ENCODE measurements around the gene ASTN2. TPM values are rescaled to one million over a fixed set of nuclear protein-coding genes. Genes with fewer than 3 reads are reported as not detected.
"Not testable (repeated sequence)": the region's sequence is repeated elsewhere in the genome, so short reads cannot be mapped to it uniquely, and the experiment has no call there.

ASTN2 gene
- polyA plus RNA-seq, 1 donor, result 4.2 TPM

DNA sequence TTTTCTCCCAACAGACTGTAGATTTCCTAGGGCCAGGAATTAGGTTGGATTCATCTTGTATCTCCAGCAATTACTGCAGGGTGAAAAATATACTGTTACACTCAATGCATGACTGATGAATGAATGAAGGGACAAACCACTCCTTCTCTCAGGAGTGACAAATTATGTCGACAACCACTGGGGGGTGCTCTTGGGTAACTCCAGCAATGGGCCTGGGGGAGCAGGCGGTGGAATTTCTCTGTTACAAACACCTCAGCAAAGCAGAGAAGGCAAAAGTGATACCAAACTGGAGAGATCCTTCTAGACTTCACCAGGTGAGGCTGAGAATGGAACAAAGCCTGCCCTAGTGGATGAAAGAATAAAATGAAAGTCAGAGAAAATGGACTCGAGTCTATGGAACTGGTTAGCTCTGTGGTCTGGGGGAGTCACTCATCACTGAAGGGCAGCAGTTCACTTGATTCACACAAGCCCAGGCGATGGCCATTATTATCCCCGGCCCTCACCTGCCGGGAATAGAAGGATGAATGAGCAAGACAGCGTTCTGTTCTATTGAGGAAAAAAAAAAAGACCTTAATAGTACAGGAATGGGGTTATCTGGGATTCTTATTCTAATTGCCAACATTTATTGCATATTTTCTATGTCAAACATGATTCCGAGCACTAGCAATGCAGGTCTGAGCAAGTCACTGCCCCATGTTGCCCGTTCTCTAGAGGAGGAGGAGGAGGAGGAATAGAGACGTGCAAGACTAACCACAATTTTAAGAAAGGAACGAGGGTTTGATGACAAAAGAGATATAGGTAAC lies 341.1 kb downstream of the ASTN2 start:
- no peak for DNase-seq

- no peak for DNase-seq
Measured at GRCh38 chr9:117073071-117073470, 341.8 kb downstream of the ASTN2 start.

- DNase-seq, result no peak
Measured at GRCh38 chr9:117072216-117072615, 342.6 kb downstream of the ASTN2 start.

GRCh38 chr9:117071673-117072207 lies 343.1 kb downstream of the ASTN2 start:
- not testable (repeated sequence) for DNase-seq

GRCh38 chr9:117063721-117064471 lies 351.0 kb downstream of the ASTN2 start:
- no peak for DNase-seq

- no peak for DNase-seq
Measured at GRCh38 chr9:117060963-117061362, 353.9 kb downstream of the ASTN2 start.

- no peak for DNase-seq
Measured at GRCh38 chr9:117050007-117050406, 364.9 kb downstream of the ASTN2 start.

DNA sequence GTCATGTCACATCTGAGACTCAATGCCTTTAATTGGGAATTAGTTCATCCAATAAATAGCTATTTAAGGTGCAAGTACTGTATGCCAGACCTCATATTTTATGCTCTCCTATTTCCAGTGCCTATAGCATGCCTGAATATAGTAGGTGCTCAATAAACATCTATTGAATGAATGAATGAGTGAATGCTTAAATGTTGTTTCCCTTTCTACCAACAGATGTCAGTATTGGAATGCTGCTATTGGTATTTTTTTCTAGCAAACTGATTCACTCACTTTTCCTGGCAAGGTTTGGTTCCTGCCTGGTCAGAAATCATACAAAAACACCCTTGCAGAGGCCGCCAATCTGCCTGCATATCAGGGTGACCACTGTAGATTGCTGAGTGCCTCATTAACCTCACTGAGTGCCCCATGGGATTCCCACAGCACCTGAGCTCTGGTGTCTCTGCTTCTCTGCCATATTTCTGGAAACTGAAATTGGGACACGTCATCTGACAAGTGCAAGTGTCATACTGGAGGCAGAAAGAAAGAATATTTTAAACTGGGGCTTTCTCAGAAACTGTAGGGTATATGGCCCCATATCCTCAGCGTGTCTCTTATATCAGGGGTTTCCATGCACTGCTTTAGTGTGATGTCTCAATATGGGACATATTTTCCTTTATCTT lies 368.1 kb downstream of the ASTN2 start:
- no peak for DNase-seq

DNA sequence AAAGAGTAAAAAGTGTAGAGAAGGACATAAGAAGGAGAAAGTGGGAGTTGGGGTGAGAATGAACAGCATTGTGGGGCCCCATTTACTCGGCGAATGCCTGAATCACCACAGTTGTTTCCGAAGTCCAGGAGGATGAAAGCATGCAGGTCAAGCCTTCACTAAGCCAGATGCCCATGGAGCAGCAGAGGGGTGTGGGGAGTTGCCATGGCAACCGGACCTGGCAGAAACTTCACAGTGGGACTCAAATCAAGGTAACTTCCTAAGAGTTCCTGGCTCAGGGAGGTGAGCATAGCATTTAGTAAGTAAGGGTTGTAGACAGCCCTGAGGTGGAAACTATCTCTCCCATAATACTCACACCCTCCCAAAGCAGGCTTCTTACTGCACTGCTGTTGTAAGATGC lies 370.6 kb downstream of the ASTN2 start:
- no peak for DNase-seq

GRCh38 chr9:117043159-117043558 lies 371.7 kb downstream of the ASTN2 start:
- no peak for DNase-seq

- DNase-seq, result no peak
Measured at GRCh38 chr9:117035546-117035945, 379.3 kb downstream of the ASTN2 start.

DNA sequence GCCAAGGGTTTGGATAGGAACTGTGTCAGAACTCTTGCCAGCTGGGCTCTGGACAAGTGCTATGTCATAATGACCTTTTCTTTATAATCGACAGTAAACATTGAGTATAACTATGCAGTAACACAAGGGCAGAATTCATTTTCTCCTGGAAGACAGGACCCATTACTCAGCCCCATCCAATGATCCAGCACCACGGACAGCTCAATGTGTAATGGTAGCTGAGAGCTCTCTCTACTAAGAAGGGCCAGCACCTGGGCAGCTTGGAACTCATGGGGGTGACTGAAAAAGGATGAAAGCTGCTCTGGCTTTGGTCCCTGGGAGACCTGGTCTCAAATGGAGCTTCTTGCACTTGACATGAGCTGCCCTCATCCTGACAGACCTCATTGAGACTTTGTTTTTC lies 380.0 kb downstream of the ASTN2 start:
- DNase-seq, result peak; percentile 6

- DNase-seq, result no peak
Measured at GRCh38 chr9:117030254-117030768, 384.5 kb downstream of the ASTN2 start.

- DNase-seq, result no peak
Measured at GRCh38 chr9:117029341-117029740, 385.5 kb downstream of the ASTN2 start.

DNA sequence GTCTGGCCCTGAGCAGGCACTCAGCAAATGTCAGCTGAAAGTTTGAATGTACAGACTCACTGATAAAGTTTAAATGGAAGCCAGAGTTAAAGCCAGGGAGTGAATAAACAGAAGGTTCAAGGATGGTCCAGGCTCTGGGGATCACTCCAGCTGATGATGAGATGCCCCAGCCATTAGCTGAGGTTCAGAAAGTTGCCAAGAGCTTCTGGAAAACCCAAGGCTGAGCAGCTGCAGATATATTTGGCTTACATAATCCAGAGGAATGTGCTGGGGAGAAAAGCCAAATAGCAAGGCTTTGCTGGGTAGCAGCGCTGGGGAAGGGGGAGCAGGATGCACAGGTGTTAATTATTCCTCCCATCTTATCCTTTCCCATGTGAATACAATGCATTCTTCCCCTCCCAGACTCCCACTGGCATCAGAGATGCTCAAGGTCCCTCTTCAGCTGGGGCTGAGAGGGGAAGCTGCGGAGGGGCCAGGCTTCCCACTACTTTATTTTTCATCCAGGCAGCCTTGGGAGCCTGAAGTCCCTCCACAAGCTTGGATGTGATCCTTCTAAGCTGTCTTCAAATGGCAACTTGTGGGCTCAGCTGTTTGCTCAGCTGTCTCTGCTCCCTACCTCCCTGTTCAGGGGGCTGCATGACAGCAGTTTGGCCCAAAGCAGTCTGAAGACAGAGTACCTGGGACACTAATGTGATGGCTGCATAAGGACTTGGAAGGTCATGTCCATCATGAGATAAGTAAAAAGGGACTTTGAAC lies 386.6 kb downstream of the ASTN2 start:
- peak; percentile 14 for DNase-seq

GRCh38 chr9:117021906-117022305 lies 393.0 kb downstream of the ASTN2 start:
- no peak for DNase-seq

GRCh38 chr9:117018966-117019617 lies 395.8 kb downstream of the ASTN2 start:
- DNase-seq, result no peak

- DNase-seq, result no peak
Measured at GRCh38 chr9:117017414-117017985, 397.4 kb downstream of the ASTN2 start.

DNA sequence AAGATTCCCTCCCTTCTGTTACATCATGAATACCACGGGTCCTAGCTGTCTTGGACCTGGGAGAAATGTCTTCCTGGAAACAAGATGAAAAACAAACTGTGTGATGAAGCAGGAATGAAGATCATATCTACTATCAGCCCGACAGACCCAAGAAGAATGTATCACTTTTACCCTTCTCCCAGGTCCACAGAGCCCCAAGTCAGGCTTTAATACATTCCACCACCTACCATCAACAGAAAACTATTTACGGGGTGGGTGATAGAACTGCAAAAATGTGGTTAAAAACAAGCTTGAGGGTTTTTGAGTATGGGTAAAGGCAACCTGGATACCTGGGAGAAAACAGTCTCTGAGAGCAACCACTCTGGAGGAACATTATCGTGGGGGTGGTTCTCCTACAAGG lies 400.8 kb downstream of the ASTN2 start:
- DNase-seq, result no peak

DNA sequence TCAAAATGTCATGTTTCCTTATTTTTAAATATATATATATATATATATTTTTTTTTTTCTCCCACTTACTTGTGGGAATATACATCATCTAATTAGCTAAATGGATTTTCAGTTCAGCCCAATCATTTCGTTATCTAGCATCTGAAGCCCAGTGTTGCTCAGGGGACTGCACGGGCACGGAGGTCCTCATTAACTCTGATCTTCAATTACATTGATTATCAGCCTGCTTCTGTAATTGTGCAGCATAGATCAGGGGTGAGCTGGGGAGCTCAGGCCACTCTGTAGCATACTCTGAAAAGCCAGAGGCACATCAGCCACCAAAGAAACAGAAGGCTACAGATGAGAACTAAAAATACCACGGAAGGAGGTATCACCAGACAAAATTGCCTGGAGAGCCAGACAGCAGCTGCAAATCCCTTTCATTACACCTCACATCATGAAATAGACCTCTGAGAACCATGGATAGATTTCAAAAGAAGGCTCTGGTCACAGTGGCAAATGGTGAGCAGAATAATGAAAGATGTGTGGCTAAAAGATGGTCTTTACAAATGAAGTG lies 401.3 kb downstream of the ASTN2 start:
- DNase-seq, result no peak

DNA sequence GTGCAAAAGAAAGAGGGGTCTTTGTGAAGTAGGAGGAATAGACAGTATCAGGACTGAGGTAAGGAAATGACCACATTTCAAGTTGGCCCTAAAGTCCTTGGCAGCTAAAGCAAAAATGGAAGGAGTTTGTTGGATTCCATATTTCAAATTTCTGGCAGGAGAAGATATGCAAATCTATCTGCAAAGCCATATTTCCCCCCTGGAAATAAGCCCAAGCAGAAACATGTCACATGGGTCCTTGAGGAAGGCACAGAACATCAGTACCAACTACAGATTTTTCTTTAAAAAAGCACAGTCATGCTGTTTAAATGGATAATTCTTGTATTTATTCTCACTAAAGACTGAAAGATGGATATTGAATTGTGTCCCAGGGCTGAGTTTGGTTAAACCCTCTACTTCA lies 404.8 kb downstream of the ASTN2 start:
- no peak for DNase-seq
